Omental fat pad (tissue), 4 donors: ENCODE measurements around the gene MAGEB5. TPM values are rescaled to one million over a fixed set of nuclear protein-coding genes. Genes with fewer than 3 reads are reported as not detected.

Source experiments
- ATAC-seq: fragments of 150-250 bp; one replicate; pipeline ENCODE4 v1.9.1; 2016; ENCODE audit warnings: mild to moderate bottlenecking, moderate library complexity; ENCODE audit not compliant: low FRiP score
- DNase-seq: peaks from one replicate; pipeline ENCODE4 v3.0.0-alpha.2; 2019; ENCODE audit warnings: low spot score
- CTCF ChIP-seq, 3 donors: fragments of 450-650 bp; IDR thresholded peaks; one replicate each; pipeline ENCODE4 v1.5.1; 2016 to 2017; ENCODE audit warnings: antibody characterized with exemption in 3 of 3, mild to moderate bottlenecking in 3 of 3, moderate library complexity in 2 of 3
- total RNA-seq, 4 donors: library from RNA; depleted of rRNA; stranded (reverse); fragments of >200 nt; gene quantifications; one replicate each; pipeline ENCODE4 v1.1.0, GENCODE V29; 2016

MAGEB5 gene
- total RNA-seq, 4 donors from 2014 or later = not detected

- ATAC-seq (no peak), DNase-seq (no peak)
- TF ChIP-seq CTCF (IDR thresholded peaks at IDR 0.05) = no peak
These were observed 38.5 kb downstream of the MAGEB5 start for GRCh38 chrX:26254436-26254835.

GRCh38 chrX:26262121-26262523 lies 46.2 kb downstream of the MAGEB5 start:
- TF ChIP-seq CTCF (IDR thresholded peaks at IDR 0.05) = no peak
- ATAC-seq (no peak), DNase-seq (no peak)

Other genes with a start within 250 kb of the MAGEB5 start
- gene MAGEB18, start 77.8 kb upstream of the MAGEB5 start, total RNA-seq = not detected
- gene MAGEB6B, start 55.6 kb upstream of the MAGEB5 start, total RNA-seq = not detected
- gene MAGEB6, start 23.7 kb upstream of the MAGEB5 start, total RNA-seq = not detected